Fibroblast of pulmonary artery (primary cell): ENCODE data around the gene HSP90AB1.

Source experiments
- DNase-seq: peaks from one replicate; pipeline ENCODE4 v3.0.0-alpha.2; 2010; ENCODE audit warnings: low read depth
- H3K4me3 ChIP-seq: replicated peaks from 2 replicates; pipeline ENCODE4 v1.5.1; 2011; ENCODE audit warnings: low read depth, mild to moderate bottlenecking, control low read depth, low read length, moderate library complexity
- CTCF ChIP-seq: IDR thresholded peaks from 2 replicates; pipeline ENCODE4 v1.5.1; 2011; ENCODE audit warnings: mild to moderate bottlenecking, control low read depth, low read length, inconsistent platforms; ENCODE audit errors: missing control alignments

Gene HSP90AB1

GRCh38 chr6:44266347-44266746 lies 19.4 kb downstream of the HSP90AB1 start:
- DNase-seq = no peak
- TF ChIP-seq CTCF = no peak
- H3K4me3 ChIP-seq = no peak overlapping the region

DNA sequence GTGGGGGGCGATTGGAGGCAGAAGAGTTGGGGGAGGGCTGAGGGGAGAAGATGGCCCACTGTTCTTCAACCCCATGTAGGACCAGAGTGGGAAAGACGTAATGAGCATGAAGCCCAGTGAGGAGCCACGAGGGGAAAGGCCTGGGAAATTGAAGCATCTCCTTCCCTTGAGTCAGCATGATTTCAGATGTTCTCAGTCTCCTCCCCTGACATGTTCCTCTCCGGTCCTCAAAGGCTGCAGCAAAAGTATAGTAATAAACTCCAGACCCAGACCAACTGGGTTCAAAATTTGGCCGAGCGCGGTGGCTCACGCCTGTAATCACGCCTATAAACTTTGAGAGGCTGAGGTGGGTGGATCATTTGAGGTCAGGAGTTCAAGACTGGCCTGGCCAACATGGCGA lies 20.4 kb downstream of the HSP90AB1 start:
- no peak overlapping the region for H3K4me3 ChIP-seq
- no peak for TF ChIP-seq CTCF
- no peak for DNase-seq

DNA sequence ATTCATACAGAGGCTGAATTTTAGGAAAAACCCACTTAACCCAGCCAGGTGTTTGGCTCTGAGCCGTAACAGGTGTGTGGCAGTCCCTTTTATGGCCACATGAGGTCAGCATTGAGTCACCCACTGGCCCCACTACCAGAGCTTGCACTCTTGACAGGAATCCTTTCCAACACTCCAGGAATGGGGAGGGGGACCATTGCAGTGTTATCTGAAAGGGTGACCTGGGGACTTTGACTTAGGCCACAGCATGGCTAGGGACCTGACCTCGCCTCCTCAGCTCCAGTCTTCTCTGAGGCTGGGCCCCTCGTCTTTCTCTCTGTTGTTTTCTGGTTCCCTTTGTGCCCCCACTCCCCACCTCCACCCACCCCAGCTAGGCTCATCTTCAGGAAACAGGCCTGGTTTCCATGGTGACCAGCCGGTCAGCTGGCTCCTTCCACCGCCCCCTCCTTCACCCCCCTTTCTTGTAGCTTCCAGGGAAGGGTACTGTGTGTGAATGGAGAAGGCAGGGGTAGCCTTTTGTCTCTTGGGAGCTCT lies 21.3 kb downstream of the HSP90AB1 start:
- DNase-seq = peak; percentile 62
- H3K4me3 ChIP-seq = no peak overlapping the region
- peak; percentile 99 for TF ChIP-seq CTCF

DNA sequence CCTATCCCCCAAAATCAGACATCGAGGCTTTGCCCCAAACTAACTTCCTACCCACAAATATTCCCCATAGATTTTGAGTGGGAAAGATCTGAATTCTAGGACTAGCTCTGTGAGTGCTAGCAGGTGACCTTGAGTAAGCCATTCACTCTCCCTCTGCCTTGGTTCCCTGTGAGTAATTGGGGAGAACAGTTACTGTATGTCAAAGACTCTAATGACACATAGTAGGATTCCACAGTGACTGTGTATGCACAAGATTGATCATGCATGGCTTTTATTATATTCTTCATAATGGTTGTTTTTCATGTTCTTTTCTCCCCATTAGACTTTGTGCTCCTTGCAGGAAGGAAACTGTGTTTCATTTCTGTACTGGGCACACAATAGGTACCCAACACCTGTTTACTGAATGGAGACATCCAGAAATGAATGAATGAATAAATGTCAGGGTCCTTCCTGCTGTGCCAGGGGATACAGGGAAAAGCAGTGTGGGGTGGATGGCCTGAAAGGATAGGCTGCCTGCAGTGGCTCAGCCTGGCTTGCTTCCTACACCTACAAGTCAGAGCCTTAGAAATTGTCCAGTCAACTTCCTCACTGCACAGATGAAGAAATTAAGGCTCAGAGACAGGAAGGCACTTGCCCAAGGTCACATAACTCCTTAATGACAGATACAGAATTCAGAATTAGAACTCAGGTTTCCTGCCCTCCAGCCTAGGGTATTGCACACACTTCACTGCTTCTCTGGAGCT lies 22.4 kb downstream of the HSP90AB1 start:
- H3K4me3 ChIP-seq = no peak overlapping the region
- no peak for DNase-seq
- no peak for TF ChIP-seq CTCF

DNA sequence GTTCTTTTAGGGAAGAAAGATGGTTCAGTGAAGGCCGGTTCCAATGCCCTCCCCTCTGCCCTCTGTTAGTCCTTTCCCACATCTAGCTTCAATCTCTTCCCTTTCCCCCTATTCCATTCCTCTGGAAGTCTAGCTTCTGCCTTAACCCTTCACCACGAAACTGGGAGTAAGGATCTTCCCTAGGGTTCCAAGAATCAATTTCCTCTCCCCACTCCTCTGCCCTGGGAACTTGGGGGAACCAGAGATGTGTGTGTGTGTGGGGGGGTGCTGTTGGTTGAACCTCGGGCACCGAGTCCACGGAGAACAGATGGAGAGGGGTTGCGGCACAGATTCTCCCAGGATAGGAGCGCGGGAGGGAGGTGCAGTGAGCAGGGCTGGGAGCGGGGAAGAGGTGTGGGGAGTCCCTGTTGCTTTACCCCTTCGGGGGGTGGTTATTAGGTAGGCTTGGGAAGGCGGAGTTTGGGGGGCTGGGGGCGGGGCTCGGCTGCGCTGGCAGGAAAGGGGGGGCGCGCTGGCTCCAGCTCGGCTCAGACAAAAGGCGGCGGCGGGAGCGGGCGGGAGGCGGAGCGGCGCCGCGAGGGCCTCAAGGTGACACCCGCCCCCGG lies 23.1 kb downstream of the HSP90AB1 start, which contains the start of gene TMEM151B:
Gene TMEM151B (plus strand): TSS at position 530 of the 605 bp plus-strand sequence. CDS start 293 bp downstream, outside the sequence.
- no peak within 1 kb of the TSS for H3K4me3 ChIP-seq
- no peak for DNase-seq
- TF ChIP-seq CTCF = no peak

DNA sequence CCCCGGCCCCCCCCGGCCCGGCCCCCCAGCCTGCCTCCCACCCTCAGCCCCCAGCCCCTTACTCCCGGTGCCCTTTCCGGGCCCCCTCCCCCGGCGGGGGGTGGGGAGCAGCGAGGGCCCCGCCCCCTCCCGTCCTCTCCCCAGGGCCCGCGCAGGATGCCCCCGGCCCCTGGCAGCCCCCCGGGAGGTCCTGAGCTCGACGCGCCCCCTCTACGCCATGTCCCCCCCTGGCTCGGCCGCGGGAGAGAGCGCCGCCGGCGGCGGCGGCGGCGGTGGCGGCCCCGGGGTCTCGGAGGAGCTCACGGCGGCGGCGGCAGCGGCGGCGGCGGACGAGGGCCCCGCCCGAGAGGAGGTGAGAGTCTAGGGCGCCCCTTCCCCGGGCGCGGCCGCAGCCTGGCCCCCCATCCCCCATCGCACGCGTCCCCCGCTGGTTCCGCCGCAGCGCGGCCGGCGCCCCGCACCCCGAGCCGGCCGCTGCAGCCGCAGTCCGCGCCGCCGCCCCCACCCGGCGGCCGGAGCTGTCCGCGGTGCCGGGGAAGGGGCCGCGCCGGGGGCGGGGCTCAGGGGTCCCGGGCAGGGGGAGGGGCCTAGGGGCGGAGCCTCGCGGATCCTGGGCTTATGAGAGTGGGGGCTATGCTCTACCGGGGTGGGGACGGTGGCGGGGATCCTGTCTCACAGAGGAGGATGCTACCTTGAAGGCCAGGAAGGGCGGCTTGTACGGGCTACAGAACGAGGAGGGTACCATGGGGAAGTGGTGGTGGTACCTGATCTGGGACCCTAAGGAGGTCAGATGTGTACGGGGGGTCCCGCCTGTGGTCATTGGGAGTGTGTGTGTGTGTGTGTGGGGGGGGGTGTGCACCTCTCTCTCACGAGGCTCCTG lies 23.9 kb downstream of the HSP90AB1 start:
- H3K4me3 ChIP-seq = no peak overlapping the region
- no peak for TF ChIP-seq CTCF

More for the DNA sequence above, 23.9 kb downstream of the HSP90AB1 start:
- no peak for DNase-seq
